CD4-positive, CD25-positive, alpha-beta regulatory T cell (primary cell): ENCODE data around the gene OXLD1. TPM values are rescaled to one million over a fixed set of nuclear protein-coding genes. Genes with fewer than 3 reads are reported as not detected.
A peak's percentile ranks its signal among the peaks of the same experiment; 100 is the strongest.
"Not testable (repeated sequence)": the region's sequence is repeated elsewhere in the genome, so short reads cannot be mapped to it uniquely, and the experiment has no call there.

Experiments used
- ATAC-seq, 2 donors: fragments of 150-1000 bp; cut with Tn5 transposase; one replicate each; pipeline ENCODE4 v1.10.0; 2021; ENCODE audit warnings: low read depth in 2 of 2, moderate number of reproducible peaks in 2 of 2, moderate library complexity in 1 of 2
- DNase-seq, 3 donors: peaks; one replicate each; pipeline versions ENCODE4 v3.0.0 to v3.0.0-alpha.2; 2012 to 2022; ENCODE audit warnings: mixed read lengths in 1 of 3
- H3K27ac ChIP-seq: one replicate; pipeline ENCODE4 v1.7.0; 2013; ENCODE audit warnings: mild to moderate bottlenecking, low read length; ENCODE audit not compliant: insufficient read depth, poor library complexity, severe bottlenecking
- H3K27me3 ChIP-seq: one replicate; pipeline ENCODE4 v1.7.0; 2013; ENCODE audit warnings: low read length; ENCODE audit not compliant: control insufficient read depth, insufficient read depth
- H3K36me3 ChIP-seq: one replicate; pipeline ENCODE4 v1.7.0; 2013; ENCODE audit warnings: mild to moderate bottlenecking, low read length, moderate library complexity; ENCODE audit not compliant: control insufficient read depth, insufficient read depth
- H3K4me1 ChIP-seq: 2 replicates; pipeline ENCODE4 v1.7.0; 2013; ENCODE audit warnings: mild to moderate bottlenecking, low read length; ENCODE audit not compliant: insufficient read depth, control insufficient read depth, poor library complexity, severe bottlenecking
- H3K4me3 ChIP-seq: one replicate; pipeline ENCODE4 v1.7.0; 2013; ENCODE audit warnings: low read depth, mild to moderate bottlenecking, low read length, moderate library complexity
- H3K9me3 ChIP-seq, 2 experiments: 1 replicate in 1 of 2; 2 replicates in 1 of 2; pipeline ENCODE4 v1.7.0; 2013; ENCODE audit warnings: low read length in 2 of 2, mild to moderate bottlenecking in 1 of 2, moderate library complexity in 1 of 2; ENCODE audit not compliant: control insufficient read depth in 2 of 2
- H3K27ac Mint-ChIP-seq, 3 donors: one replicate each; pipeline ENCODE4 v1.8.0; 2020 to 2022; ENCODE audit warnings: mild to moderate bottlenecking in 3 of 3, mixed read lengths in 3 of 3, moderate library complexity in 2 of 3
- H3K27me3 Mint-ChIP-seq: one replicate; pipeline ENCODE4 v1.8.0; 2022; ENCODE audit warnings: mild to moderate bottlenecking, mixed read lengths
- H3K36me3 Mint-ChIP-seq: one replicate; pipeline ENCODE4 v1.8.0; 2020; ENCODE audit warnings: mixed read lengths
- H3K4me1 Mint-ChIP-seq, 4 donors: one replicate each; pipeline ENCODE4 v1.8.0; 2020 to 2022; ENCODE audit warnings: mixed read lengths in 4 of 4, mild to moderate bottlenecking in 1 of 4
- H3K4me3 Mint-ChIP-seq, 4 donors: one replicate each; pipeline ENCODE4 v1.8.0; 2020 to 2022; ENCODE audit warnings: mild to moderate bottlenecking in 4 of 4, mixed read lengths in 4 of 4, moderate library complexity in 3 of 4
- H3K9me3 Mint-ChIP-seq, 7 donors: one replicate each; pipeline ENCODE4 v1.8.0; 2020 to 2022; ENCODE audit warnings: mixed read lengths in 7 of 7, mild to moderate bottlenecking in 3 of 7, moderate library complexity in 2 of 7
- polyA plus RNA-seq, 4 donors: library from polyadenylated mRNA; unstranded; fragments of 300-500 nt; fragmentation: Illumina TruSeq; gene quantifications; one replicate each; pipeline ENCODE4 v1.2.3, GENCODE V29; 2021
- total RNA-seq: library from RNA; stranded (reverse); gene quantifications from one replicate; pipeline ENCODE4 v1.2.3, GENCODE V29; 2022

OXLD1 gene
- total and polyA plus RNA-seq, 5 donors from 2014 or later: 37.7 to 108 (median 83.4) TPM

DNA sequence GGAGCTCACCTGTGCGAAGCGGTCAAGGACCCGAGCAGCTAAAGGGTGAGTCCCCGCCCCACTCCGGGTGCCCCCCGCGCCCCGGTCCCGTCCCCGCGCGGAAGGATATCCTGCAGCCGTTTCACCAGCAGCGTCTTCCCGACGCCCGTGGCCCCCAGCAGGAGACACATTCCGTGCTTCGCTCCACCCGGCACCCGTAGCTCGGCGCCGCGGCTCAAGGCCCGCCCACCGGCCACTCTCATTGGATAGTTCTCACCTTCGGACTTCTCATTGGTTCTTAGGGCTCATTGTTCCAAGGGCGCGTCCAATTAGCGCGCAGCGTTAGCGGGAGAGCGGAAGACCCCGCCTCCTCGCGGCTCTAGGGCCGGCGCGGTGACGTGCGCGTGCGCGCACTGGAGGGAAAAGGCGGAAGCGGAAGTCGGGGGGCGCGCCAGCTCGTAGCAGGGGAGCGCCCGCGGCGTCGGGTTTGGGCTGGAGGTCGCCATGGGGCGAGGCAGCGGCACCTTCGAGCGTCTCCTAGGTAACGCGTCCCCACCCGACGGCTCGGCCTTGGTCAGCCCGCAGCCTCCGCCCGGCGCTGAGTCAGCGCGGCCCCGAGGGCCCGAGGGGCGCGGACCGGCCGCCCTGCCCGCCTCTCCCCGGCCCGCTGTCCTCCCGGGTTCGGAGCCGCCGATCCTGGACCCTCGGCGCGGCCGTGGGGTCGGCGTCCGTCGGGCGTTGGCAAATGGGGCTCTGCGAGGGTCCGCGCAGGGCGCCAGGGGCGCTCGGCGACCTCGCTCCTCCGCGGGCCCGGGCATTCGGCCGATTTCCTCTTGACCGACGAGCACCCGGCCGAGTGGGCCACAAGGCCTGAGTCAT lies 17.4 kb upstream of the OXLD1 start, which contains the start of the genes ARL16 and HGS:
Gene ARL16 (minus strand): TSS at position 214 of the 858 bp plus-strand sequence. CDS start 44 bp downstream, at position 170.
Gene HGS (plus strand): TSS at position 428 of the 858 bp plus-strand sequence. CDS start 56 bp downstream, at position 484.
- Histone ChIP-seq H3K4me3 (peak within 1 kb of the TSS; percentile 89), H3K27ac (peak within 1 kb of the TSS; percentile 68), H3K4me1 (peaks cover 25% of the 10 kb centered on the region), H3K27me3 (no peaks in the 10 kb centered on the region), H3K36me3 (peaks cover 25% of the 10 kb centered on the region), H3K9me3 (no peaks in the 10 kb centered on the region)
- peaks cover 8% of the 10 kb centered on the region for H3K36me3 Mint-ChIP-seq
- no peaks in the 10 kb centered on the region for H3K9me3 Mint-ChIP-seq
- peak within 1 kb of the TSS; percentile 95 to 99 (median 98) for H3K4me3 Mint-ChIP-seq
- no peaks in the 10 kb centered on the region for H3K27me3 Mint-ChIP-seq
- DNase-seq (peak; percentile 96 to 99 (median 97)), ATAC-seq (peak; percentile 98 to 99)
- peaks cover 5 to 50% (median 11%) of the 10 kb centered on the region in 4 donors for H3K4me1 Mint-ChIP-seq
- H3K27ac Mint-ChIP-seq: peak within 1 kb of the TSS; percentile 94 to 99 (median 95)

DNA sequence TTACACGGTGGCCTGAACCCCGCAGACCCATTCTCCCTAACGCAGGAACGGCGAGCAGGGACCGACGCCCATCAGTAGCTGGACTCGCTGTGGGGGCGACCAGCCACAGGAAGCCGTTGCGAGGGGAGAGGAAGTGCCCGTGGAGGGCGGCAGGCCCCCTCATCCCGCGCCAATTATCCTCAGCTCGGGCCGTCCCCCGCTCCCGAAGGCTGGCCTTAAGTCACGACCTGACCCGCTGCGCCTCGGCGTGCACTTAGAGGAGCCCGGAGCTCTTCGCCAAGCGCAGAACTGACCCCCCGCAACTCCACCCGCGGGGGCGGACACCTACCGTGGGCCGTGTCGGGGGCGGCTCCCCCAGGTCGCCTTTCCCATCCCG lies 16.8 kb upstream of the OXLD1 start:
- peaks cover 8% of the 10 kb centered on the region for H3K36me3 Mint-ChIP-seq
- no peak for ATAC-seq
- DNase-seq: no peak
- H3K4me1 Mint-ChIP-seq: peaks cover 5 to 50% (median 11%) of the 10 kb centered on the region in 4 donors
- H3K9me3 Mint-ChIP-seq: no peaks in the 10 kb centered on the region
- H3K27me3 Mint-ChIP-seq: no peaks in the 10 kb centered on the region
- H3K4me3 Mint-ChIP-seq: peak overlapping the region; percentile 95 to 99 (median 98)
- Histone ChIP-seq H3K36me3 (peaks cover 20% of the 10 kb centered on the region), H3K9me3 (no peaks in the 10 kb centered on the region), H3K27me3 (no peaks in the 10 kb centered on the region), H3K4me3 (peak overlapping the region; percentile 62), H3K4me1 (peaks cover 25% of the 10 kb centered on the region), H3K27ac (peak overlapping the region; percentile 63)
- peak overlapping the region in 2 of 3 donors; percentile 94 to 95 for H3K27ac Mint-ChIP-seq

DNA sequence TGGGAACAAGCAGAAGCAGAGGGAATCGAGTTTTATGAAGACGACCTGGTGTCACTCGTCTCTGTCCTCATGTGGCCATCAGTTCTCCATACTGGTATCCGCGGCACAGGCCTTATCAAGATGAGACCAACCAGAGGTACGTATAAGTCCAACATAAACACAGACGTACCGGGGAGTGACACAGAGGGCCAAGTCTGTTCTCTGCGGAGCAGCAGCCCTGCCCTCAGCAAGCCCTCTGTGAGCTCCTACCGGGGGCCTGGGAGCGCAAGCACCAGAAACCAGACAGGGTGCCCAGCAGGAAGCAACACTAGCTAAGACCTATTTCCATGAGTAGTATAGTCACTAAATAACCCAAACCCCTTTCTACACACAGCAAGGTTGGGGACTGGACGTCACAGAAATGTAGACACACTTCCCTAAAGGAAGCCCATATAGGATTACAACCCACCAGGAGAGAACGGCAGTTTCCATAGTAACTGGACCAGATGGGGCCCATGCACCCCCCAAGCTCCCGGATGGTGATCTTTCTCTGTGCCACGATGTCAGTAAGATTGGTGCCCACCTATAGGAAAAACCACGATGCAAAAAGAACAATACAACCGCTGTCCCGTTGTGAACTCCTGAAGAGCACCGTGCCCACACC lies 16.3 kb upstream of the OXLD1 start:
- Histone ChIP-seq H3K9me3 (no peaks in the 10 kb centered on the region), H3K36me3 (peaks cover 15% of the 10 kb centered on the region), H3K4me1 (peaks cover 25% of the 10 kb centered on the region), H3K27me3 (no peaks in the 10 kb centered on the region), H3K27ac (no peak overlapping the region), H3K4me3 (peak overlapping the region; percentile 62)
- no peaks in the 10 kb centered on the region for H3K27me3 Mint-ChIP-seq
- DNase-seq: no peak
- peak overlapping the region in 2 of 3 donors; percentile 94 to 95 for H3K27ac Mint-ChIP-seq
- no peaks in the 10 kb centered on the region for H3K9me3 Mint-ChIP-seq
- H3K4me3 Mint-ChIP-seq: peak overlapping the region; percentile 95 to 99 (median 98)
- H3K4me1 Mint-ChIP-seq: peaks cover 5 to 50% (median 11%) of the 10 kb centered on the region in 4 donors
- ATAC-seq: no peak
- peaks cover 8% of the 10 kb centered on the region for H3K36me3 Mint-ChIP-seq

DNA sequence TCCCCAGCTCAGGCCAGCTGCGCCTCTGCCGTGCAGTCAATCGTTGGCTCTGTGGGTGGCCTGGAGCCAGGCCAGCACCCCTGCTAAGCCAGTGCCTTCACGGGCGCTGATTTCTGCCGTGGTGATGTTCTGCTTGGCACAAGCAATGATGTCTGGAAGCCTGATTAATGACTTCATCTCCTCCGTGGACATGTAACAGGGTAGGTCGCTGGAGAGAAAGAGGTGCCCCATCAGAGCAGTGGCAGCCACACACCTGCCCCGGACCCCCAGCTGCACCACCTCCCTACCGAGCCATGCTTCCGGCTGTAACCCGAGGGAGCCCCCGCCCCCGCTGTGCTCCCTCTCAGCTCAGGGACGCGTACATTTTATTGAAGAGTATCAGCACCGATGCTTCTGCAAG lies 15.3 kb upstream of the OXLD1 start:
- Histone ChIP-seq H3K9me3 (no peaks in the 10 kb centered on the region), H3K27me3 (no peaks in the 10 kb centered on the region), H3K27ac (no peak overlapping the region), H3K36me3 (peaks cover 6% of the 10 kb centered on the region), H3K4me3 (no peak overlapping the region), H3K4me1 (peaks cover 25% of the 10 kb centered on the region)
- Mint-ChIP-seq H3K36me3 (peaks cover 8% of the 10 kb centered on the region), H3K9me3 (no peaks in the 10 kb centered on the region), H3K27me3 (no peaks in the 10 kb centered on the region), H3K4me1 (peaks cover 5 to 44% (median 11%) of the 10 kb centered on the region in 4 donors), H3K27ac (no peak overlapping the region), H3K4me3 (peak overlapping the region in 3 of 4 donors; percentile 8 to 99 (median 38))
- ATAC-seq: no peak
- no peak for DNase-seq

DNA sequence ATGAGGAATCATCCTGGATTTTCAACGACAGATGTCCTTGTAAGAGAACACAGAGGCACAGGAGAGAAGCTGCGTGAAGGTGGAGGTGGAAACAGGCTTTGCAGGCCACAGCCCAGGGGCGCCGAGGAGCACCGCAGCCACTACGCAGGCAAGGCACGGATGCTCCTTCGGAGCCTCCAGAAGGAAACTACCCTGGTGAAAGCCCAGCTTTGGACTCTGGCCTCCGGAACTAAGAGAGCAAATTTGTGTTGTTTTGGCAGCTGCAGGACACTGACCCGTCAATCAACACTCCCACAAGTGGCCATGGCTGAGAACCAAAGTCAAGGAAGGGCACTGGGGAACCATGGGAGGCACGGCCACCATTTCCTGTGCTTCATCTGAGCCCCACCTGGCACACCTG lies 13.7 kb upstream of the OXLD1 start:
- Histone ChIP-seq H3K9me3 (no peaks in the 10 kb centered on the region), H3K36me3 (no peaks in the 10 kb centered on the region), H3K27me3 (no peaks in the 10 kb centered on the region), H3K4me1 (peaks cover 18% of the 10 kb centered on the region), H3K27ac (no peak overlapping the region), H3K4me3 (no peak overlapping the region)
- ATAC-seq (no peak), DNase-seq (no peak)
- peak overlapping the region in 2 of 4 donors; percentile 38 to 83 for H3K4me3 Mint-ChIP-seq
- H3K9me3 Mint-ChIP-seq: no peaks in the 10 kb centered on the region
- H3K4me1 Mint-ChIP-seq: peaks cover 10 to 42% (median 11%) of the 10 kb centered on the region in 4 donors
- peaks cover 3% of the 10 kb centered on the region for H3K36me3 Mint-ChIP-seq
- H3K27me3 Mint-ChIP-seq: no peaks in the 10 kb centered on the region
- no peak overlapping the region for H3K27ac Mint-ChIP-seq

DNA sequence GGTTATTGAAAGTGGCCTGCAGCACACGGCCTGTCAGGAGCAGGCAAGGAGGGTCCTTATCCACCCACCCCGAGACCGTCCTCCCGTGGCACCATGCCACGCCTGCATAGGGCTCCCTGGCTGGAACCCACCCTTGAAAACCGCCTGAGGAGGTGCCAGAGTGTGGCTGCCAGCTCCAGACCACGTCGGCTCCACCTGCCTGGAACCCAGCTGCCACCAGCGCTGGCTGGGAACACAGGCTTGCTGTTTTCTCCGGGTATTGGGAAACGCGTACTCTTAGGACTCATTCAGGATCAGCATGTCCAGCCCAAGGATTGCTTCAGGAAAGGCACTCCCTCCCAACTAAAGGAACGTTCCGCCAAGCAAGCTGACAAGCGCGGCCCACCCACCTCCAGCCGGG lies 10.5 kb upstream of the OXLD1 start:
- no peak for ATAC-seq
- no peaks in the 10 kb centered on the region for H3K27me3 Mint-ChIP-seq
- no peaks in the 10 kb centered on the region for H3K9me3 ChIP-seq
- DNase-seq: no peak
- H3K36me3 ChIP-seq: peaks cover 17% of the 10 kb centered on the region
- H3K4me3 ChIP-seq: no peak overlapping the region
- H3K4me3 Mint-ChIP-seq: no peak overlapping the region
- no peak overlapping the region for H3K27ac ChIP-seq
- H3K27ac Mint-ChIP-seq: no peak overlapping the region
- H3K9me3 Mint-ChIP-seq: no peaks in the 10 kb centered on the region
- H3K4me1 Mint-ChIP-seq: peaks cover 0 to 19% (median 4%) of the 10 kb centered on the region in 4 donors
- H3K4me1 ChIP-seq: no peaks in the 10 kb centered on the region
- H3K36me3 Mint-ChIP-seq: no peaks in the 10 kb centered on the region
- H3K27me3 ChIP-seq: no peaks in the 10 kb centered on the region

DNA sequence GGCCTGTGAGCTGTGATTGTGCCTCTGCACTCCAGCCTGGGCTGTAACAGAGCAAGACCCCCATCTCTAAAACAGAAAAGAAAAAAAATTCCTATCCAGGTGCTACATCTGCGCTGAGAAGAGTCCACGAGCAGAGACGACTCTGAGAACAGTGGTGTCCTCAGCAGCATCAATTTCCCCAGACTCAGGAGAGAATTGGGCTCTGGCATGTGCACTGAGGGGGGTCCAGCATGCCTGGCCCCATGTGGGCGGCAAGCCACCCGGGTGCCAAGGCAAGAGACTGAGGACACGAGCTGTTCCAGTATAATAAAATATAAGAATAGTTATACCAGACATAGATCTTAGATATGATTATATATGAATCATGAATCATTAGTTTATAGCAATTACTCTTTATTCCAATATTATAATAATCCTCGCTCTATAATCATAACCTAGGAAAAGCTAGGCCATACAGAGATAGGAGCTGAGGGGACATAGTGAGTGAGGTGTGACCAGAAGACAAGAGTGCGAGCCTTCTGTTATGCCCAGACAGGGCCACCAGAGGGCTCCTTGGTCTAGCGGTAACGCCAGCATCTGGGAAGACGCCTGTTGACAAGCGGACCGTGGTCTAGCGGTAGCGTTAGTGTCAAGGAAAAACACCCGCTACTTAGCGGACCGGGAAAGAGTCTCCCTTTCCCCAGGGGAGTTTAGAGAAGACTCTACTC lies 9.3 kb upstream of the OXLD1 start:
- peak in 1 of 3 donors; percentile 26 for DNase-seq
- H3K27ac Mint-ChIP-seq, H3K4me3 ChIP-seq, H3K27ac ChIP-seq, H3K27me3 ChIP-seq, H3K4me1 ChIP-seq, H3K27me3 Mint-ChIP-seq, H3K9me3 ChIP-seq, H3K9me3 Mint-ChIP-seq, H3K36me3 Mint-ChIP-seq, ATAC-seq: not testable (repeated sequence)
- Mint-ChIP-seq H3K4me1 (peaks cover 0 to 11% (median 4%) of the 10 kb centered on the region in 4 donors), H3K4me3 (peak overlapping the region in 1 of 4 donors; percentile 12)
- H3K36me3 ChIP-seq: peaks cover 27% of the 10 kb centered on the region
